IPS-18a (cell line): Measurements from ENCODE around the gene YES1.
"Not testable (repeated sequence)": the region's sequence is repeated elsewhere in the genome, so short reads cannot be mapped to it uniquely, and the experiment has no call there.

Source experiments
- H3K27ac ChIP-seq: one replicate; pipeline ENCODE4 v1.5.1; 2013; ENCODE audit warnings: low read length
- H3K27me3 ChIP-seq: one replicate; pipeline ENCODE4 v1.6.1; 2013; ENCODE audit warnings: mild to moderate bottlenecking, low read length; ENCODE audit not compliant: control insufficient read depth, insufficient read depth
- H3K36me3 ChIP-seq: one replicate; pipeline ENCODE4 v1.6.1; 2013; ENCODE audit warnings: low read depth, low read length; ENCODE audit not compliant: control insufficient read depth
- H3K4me1 ChIP-seq: one replicate; pipeline ENCODE4 v1.6.1; 2013; ENCODE audit warnings: low read depth, low read length; ENCODE audit not compliant: control insufficient read depth
- H3K4me3 ChIP-seq: one replicate; pipeline ENCODE4 v1.5.1; 2013; ENCODE audit warnings: low read length
- H3K9ac ChIP-seq: one replicate; pipeline ENCODE4 v1.6.1; 2013; ENCODE audit warnings: mild to moderate bottlenecking, low read length, moderate library complexity
- H3K9me3 ChIP-seq: one replicate; pipeline ENCODE4 v1.6.1; 2013; ENCODE audit warnings: low read depth, low read length; ENCODE audit not compliant: control insufficient read depth

Gene YES1

DNA sequence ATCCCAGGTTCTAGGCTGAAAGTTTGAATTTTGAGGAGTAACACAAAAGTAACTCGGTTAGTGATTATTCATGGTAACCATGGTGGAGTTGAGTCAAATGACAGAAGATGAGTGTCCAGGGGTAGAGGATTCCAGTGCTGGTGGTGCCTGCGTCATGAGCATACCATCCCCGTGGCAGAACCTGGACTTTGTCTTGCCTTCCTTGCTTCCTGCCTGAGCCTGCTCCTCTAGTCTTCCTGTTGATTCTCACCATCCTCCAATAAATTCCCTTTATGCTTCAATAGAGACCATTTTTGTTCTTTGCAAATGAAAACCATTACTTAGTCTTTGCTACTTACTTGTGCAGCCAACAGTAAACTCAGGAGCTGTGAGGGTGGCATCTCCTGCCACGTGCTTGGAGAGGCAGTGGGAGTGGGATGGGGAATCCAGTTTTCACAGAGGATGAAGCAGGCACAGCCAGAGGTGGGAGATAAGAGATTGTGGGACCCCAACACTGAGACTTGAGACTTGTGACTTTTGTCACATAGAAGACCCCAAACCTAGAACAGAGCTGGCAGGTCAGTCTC is 4.1 kb upstream of the YES1 start:
- Histone ChIP-seq H3K4me3 (no peak overlapping the region), H3K36me3 (no peaks in the 10 kb centered on the region), H3K27ac (no peak overlapping the region), H3K4me1 (peaks cover 6% of the 10 kb centered on the region), H3K27me3 (no peaks in the 10 kb centered on the region), H3K9ac (no peak overlapping the region), H3K9me3 (no peaks in the 10 kb centered on the region)

DNA sequence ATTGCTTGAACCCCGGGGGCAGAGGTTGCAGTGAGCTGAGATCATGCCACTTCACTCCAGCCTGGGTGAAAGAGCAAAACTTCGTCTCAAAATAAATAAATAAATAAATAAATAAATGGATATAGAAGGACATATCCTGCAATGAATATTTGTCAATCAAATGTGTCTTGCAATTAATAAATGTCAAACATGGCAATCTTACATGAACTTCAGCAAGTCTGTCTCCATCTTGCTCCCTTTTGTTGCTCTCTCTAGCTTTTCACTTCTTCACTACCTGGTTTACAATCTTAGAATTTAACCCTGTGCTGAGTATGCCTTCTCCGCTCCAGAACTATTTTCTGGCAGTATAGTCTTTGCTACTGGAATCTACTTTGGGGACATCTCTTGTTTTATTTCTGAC is 3.3 kb upstream of the YES1 start:
- Histone ChIP-seq H3K9ac (no peak overlapping the region), H3K4me3 (no peak overlapping the region), H3K27ac (no peak overlapping the region), H3K36me3 (no peaks in the 10 kb centered on the region), H3K27me3 (no peaks in the 10 kb centered on the region), H3K4me1 (peaks cover 11% of the 10 kb centered on the region), H3K9me3 (no peaks in the 10 kb centered on the region)

DNA sequence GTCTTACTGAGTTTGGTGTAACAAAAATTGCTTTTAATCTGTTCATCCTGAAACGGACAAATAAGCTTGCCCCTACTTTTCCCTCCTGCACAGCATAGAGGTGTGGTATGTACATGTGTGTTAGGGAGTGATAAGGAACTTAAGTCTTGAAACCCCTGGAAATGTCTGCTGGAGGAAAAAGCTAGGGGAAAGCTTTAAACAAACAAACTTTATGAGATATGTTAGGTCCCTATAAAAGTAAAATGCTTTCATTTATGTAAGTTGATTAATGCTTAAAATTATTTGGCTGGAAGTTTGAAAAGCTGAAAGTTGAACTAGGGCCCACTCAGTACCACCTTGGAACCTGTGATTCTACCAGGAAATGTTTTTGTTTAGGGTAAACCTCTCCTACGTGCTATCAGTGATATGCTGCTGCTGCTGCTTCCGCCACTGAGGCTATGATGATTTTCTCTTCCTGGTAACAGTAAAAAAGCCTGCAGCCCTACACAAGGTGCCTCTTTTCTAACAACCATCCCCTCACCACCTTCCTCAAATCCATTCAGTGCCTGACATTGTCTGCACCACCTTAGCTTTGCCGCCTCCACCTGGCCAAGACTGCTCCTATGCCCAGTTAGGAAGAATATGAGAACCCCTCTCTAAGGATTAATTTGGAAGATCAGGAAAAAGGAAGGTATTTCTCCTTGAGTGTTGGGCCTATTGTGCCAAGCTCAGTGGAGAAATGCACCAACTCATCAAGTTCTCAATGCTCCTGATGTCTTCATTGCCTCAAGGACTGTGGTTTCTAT is 2.5 kb upstream of the YES1 start:
- no peaks in the 10 kb centered on the region for H3K9me3 ChIP-seq
- H3K36me3 ChIP-seq: no peaks in the 10 kb centered on the region
- no peaks in the 10 kb centered on the region for H3K27me3 ChIP-seq
- H3K4me1 ChIP-seq: peaks cover 19% of the 10 kb centered on the region
- no peak overlapping the region for H3K27ac ChIP-seq
- no peak overlapping the region for H3K9ac ChIP-seq
- no peak overlapping the region for H3K4me3 ChIP-seq

DNA sequence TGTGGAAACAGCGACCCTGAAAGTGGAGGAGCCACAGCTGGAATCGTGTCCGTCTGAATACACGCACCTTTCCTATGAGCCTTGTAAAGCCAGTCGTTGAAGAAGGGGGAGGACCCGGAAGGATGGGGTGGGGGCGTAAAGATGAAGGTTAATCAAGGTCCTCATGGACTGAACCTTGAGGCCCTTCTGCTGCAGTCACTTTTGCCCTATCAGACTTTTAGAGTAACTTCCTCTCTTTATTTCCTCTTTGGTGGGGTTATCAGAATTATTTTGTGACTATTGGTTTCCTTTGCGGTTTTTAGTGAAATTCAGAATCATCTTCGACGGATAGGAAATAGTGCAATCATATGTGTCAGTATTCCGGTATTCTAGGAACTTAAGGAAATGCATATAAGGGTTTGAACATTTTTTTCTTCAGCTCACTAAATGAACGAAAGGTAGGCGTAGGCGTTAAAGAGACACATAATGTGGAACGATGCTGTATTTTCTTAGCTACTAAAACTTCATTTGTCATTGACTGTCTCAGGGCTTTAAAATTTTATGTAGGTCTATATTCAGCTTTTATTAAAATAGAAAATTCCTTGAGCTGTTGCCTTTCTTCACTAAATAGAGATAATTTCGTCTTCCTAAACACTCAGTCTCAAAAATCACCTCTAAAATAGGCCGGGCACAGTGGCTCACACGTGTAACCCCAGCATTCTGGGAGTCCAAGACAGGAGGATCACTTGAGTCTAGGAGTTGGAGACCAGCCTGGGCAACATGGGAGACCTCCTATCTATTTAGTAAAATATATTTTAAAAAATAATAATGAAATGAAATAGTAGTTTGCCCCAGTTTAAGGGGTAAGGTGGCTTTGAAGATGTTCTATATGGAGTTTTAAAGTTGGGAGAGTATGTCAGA is 1.4 kb upstream of the YES1 start:
- Histone ChIP-seq H3K27me3 (no peaks in the 10 kb centered on the region), H3K27ac (peak overlapping the region; percentile 93), H3K4me3 (peak overlapping the region; percentile 93), H3K9ac (peak overlapping the region; percentile 97), H3K4me1 (peaks cover 22% of the 10 kb centered on the region), H3K36me3 (no peaks in the 10 kb centered on the region), H3K9me3 (no peaks in the 10 kb centered on the region)

DNA sequence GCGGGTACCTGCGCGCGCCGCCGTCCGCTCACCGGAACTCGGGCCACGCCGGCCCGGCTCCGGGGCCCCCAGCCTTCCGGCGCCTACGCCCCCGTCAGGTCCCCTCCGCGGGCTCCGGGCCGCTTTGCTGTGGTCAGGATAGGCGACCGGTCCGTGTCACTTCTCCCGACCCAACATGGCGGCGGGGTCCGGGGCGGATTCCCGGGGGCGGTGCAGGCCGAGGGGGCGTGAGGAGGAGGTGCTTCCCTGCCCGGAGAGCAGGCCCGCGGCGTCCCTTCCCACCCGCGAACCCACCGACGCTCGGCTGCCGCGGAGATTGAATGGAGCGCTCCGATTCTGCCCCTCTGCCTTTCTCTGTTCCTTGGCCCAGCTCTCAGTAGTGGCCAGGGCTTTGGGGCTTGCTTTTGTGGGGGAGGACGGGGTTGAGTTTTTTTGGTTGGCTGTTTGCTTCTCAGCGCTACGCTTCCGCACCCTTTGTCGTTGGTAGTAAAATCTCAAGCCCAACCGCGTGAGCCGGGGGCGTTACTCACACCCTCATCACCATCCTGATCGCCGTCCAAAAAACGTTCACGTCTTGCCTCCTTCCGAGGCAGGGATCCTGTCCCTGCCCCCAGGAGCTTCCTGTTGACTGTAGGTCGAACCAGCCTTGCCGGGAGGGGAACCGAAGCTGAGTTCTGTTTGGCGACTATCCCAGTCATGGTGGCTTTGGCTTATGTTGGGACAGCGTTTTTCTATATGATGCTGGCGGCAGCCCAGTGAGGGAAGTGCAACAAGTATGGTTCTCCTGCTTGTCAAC is 532 bp upstream of the YES1 start:
- Histone ChIP-seq H3K4me3 (peak overlapping the region; percentile 93), H3K4me1 (peaks cover 29% of the 10 kb centered on the region), H3K9me3 (no peaks in the 10 kb centered on the region), H3K27ac (peak overlapping the region; percentile 93), H3K36me3 (no peaks in the 10 kb centered on the region), H3K27me3 (no peaks in the 10 kb centered on the region), H3K9ac (peak overlapping the region; percentile 97)

DNA sequence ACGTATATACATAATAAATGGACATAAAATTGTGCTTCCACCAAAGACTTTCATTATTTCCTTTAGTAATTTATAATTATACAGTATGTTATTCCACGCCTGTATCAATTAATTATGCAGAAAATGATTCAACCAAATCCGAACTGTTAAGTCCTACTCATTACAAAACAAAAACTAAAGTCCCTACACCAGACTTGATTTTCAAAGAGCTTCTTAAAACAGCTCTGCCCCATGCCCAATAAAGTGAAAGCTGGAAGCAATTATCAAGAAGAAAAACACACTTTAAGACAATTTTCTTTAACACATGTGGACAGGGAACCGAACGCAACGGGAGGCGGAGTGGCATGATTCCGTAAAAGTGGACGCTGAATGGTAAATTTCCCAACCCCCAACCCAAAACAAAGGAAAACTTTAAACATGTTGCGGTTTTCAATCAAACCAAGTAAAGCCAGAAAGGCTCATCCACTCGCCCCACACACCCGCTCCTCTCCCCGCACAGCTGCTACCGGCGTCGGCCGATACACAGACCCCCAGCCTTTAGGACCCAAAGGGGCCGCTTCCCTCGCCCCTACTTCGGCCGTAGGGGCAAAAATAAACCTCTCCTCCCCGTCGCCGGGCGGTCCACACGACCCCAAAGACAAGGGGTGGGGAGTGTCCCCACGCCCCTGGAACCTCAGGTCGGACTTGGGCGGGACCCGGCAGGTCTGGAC is 705 bp downstream of the YES1 start:
- peak overlapping the region; percentile 97 for H3K9ac ChIP-seq

DNA sequence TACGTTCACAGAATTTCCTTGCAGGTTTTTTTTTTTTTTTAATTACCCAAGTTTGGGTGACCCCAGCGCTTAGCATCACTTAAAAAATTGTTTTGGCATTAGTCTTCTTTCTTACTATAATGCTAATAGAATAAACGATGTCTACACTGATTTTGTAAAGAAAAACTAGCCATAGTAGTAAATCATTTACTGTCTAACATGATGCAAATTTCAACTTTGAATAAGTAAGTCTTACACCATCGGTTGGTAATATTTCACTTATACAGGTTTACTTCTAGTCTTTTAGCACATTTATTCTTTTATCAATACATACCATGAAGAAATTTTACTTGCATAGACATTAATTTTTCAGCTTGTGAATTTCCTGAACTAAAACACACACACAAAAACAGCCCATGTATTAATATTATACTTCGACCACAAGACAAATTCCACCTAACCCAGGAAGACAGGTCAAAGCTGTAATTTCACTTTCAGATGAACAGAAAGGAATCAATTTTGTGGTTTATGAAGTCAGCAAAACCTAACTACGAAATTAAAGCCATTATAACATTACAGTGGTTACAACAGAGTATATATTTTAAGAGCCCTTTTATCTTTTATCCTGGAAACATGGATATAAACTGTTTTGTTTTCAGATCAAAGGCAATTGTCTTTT is 1.9 kb downstream of the YES1 start:
- Histone ChIP-seq H3K9me3 (no peaks in the 10 kb centered on the region), H3K9ac (peak overlapping the region; percentile 97), H3K27me3 (no peaks in the 10 kb centered on the region), H3K27ac (no peak overlapping the region), H3K36me3 (no peaks in the 10 kb centered on the region), H3K4me3 (peak overlapping the region; percentile 93), H3K4me1 (peaks cover 29% of the 10 kb centered on the region)

More for the DNA sequence above, 705 bp downstream of the YES1 start:
- H3K27me3 ChIP-seq: no peaks in the 10 kb centered on the region
- H3K27ac ChIP-seq: peak overlapping the region; percentile 72
- H3K4me3 ChIP-seq: peak overlapping the region; percentile 93
- peaks cover 29% of the 10 kb centered on the region for H3K4me1 ChIP-seq
- no peaks in the 10 kb centered on the region for H3K9me3 ChIP-seq
- H3K36me3 ChIP-seq: no peaks in the 10 kb centered on the region

DNA sequence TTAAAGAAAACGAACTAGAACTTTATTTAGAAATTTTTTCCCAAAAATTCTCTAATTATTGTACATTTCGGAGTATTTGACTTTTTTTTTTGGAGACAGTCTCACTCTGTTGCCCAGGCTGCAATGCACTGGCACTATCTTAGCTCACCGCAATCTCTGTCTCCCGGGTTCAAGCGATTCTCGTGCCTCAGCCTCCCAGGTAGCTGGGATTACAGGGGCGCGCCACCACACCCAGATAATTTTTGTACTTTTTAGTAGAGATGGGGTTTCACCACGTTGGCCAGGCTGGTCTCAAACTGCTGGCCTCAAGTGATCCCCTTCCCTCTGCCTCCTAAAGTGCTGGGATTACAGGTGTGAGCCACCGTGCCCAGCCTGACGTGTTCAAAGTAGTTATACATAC is 2.8 kb downstream of the YES1 start:
- H3K9ac ChIP-seq, H3K4me3 ChIP-seq, H3K36me3 ChIP-seq, H3K27me3 ChIP-seq, H3K9me3 ChIP-seq, H3K27ac ChIP-seq: not testable (repeated sequence)
- H3K4me1 ChIP-seq: peaks cover 29% of the 10 kb centered on the region

DNA sequence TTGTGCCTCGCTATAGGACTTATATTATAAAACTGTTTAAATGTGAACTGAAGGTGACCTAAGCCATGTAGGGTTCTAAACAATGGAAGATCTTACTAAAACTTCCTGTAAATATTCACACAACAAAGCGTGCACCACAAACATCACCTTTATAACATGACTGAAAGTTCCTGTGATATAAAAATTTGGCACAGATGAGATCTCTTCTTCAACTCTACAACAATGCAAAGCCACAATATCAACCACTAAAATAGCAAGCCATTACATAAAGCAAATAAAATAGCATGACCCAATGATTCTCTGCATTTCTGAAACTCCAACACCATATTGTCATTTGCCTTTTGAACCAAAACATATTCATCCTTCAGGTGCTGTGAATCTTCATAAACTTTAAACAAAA is 3.5 kb downstream of the YES1 start:
- Histone ChIP-seq H3K4me1 (peaks cover 28% of the 10 kb centered on the region), H3K36me3 (no peaks in the 10 kb centered on the region), H3K27ac (no peak overlapping the region), H3K27me3 (no peaks in the 10 kb centered on the region), H3K9ac (no peak overlapping the region), H3K4me3 (no peak overlapping the region), H3K9me3 (no peaks in the 10 kb centered on the region)

DNA sequence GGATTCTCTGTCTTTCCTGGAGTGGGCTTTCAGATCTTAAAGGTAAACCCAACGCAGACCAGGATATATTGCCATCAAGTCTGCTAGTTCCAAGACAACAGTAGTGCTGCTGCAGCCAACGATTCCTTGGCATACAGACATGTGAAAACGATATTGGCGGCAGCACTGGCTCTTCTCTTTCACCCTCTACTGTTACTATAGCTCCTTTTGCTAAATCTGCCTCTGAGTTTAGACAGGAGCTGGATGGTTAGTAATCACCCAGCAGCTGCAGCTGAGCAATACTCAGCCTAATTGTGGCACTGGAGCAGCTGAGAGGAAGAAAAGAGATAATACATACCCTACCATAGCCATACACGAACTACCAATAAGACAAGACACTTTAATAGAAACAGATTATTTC is 4.0 kb downstream of the YES1 start:
- no peaks in the 10 kb centered on the region for H3K9me3 ChIP-seq
- H3K4me3 ChIP-seq: no peak overlapping the region
- no peaks in the 10 kb centered on the region for H3K27me3 ChIP-seq
- peaks cover 24% of the 10 kb centered on the region for H3K4me1 ChIP-seq
- no peaks in the 10 kb centered on the region for H3K36me3 ChIP-seq
- no peak overlapping the region for H3K27ac ChIP-seq
- H3K9ac ChIP-seq: no peak overlapping the region
